HL-60 (cell line): ENCODE data around the gene ST6GALNAC2.

Source experiments
- CTCF ChIP-seq: IDR thresholded peaks from one replicate; pipeline ENCODE4 v1.5.1; 2011; ENCODE audit warnings: low read length, control low read depth, inconsistent platforms; ENCODE audit not compliant: insufficient read depth
- GABPA ChIP-seq: IDR thresholded peaks from 2 replicates; pipeline ENCODE4 v1.6.1; 2012; ENCODE audit warnings: low read depth
- POLR2AphosphoS5 ChIP-seq: IDR thresholded peaks from 2 replicates; pipeline ENCODE4 v1.6.1; 2012; ENCODE audit warnings: low read depth
- REST ChIP-seq: IDR thresholded peaks from 2 replicates; pipeline ENCODE4 v1.6.1; 2012; ENCODE audit warnings: low read depth; ENCODE audit not compliant: insufficient replicate concordance
- SPI1 ChIP-seq: IDR thresholded peaks from 2 replicates; pipeline ENCODE4 v1.6.1; 2012; ENCODE audit warnings: low read depth, mild to moderate bottlenecking, borderline replicate concordance

GRCh38 chr17:76547642-76548202, 37.9 kb downstream of the ST6GALNAC2 start:
- TF ChIP-seq CTCF (no peak), REST (no peak), SPI1 (no peak), POLR2AphosphoS5 (no peak), GABPA (no peak)
